ENCODE data around the gene HOXB5. TPM values are rescaled to one million over a fixed set of nuclear protein-coding genes. Genes with fewer than 3 reads are reported as not detected.
A peak's percentile ranks its signal among the peaks of the same experiment; 100 is the strongest.

The HOXB5 gene
- total RNA-seq, 1 donor from 2014 or later = not detected

- H3K36me3 Mint-ChIP-seq (ENCODE audit: low read depth, unreplicated experiment) = peaks cover 10% of the 10 kb centered on the region
- H3K9me3 Mint-ChIP-seq (ENCODE audit: unreplicated experiment) = peaks cover 15% of the 10 kb centered on the region
- no peaks in the 10 kb centered on the region for H3K79me2 ChIP-seq (ENCODE audit: insufficient read depth, low read length)
- H3K4me2 ChIP-seq (ENCODE audit: low read length) = no peak overlapping the region
- peaks cover 95% of the 10 kb centered on the region for H3K27me3 Mint-ChIP-seq (ENCODE audit: low read depth, unreplicated experiment)
- no peak for FAIRE-seq
- H3K4me1 Mint-ChIP-seq (ENCODE audit: low read depth, unreplicated experiment) = peaks cover 3% of the 10 kb centered on the region
- TF ChIP-seq CTCF (IDR thresholded peaks at IDR 0.05; ENCODE audit: insufficient read depth, low read depth, low read length) (no peak), EZH2 (IDR thresholded peaks at IDR 0.05; ENCODE audit: insufficient read depth, low read length) (no peak)
- no peak for DNase-seq (ENCODE audit: low read depth)
- no peak overlapping the region for H3K4me3 Mint-ChIP-seq (ENCODE audit: unreplicated experiment)
- H3K27ac Mint-ChIP-seq (ENCODE audit: unreplicated experiment) = no peak overlapping the region
- no peak overlapping the region for H3K4me3 ChIP-seq (ENCODE audit: insufficient read depth, low read depth, low read length)
- peaks cover 9% of the 10 kb centered on the region for H3K9me3 ChIP-seq (ENCODE audit: insufficient read depth, low read depth, low read length)
- peaks cover 6% of the 10 kb centered on the region for H4K20me1 ChIP-seq (ENCODE audit: insufficient read depth, low read length)
- H3K9ac ChIP-seq (ENCODE audit: low read length) = no peak overlapping the region
- H2AFZ ChIP-seq (ENCODE audit: low read depth, low read length) = no peak overlapping the region
- H3K27me3 ChIP-seq (ENCODE audit: insufficient read depth, low read length) = peaks cover 99% of the 10 kb centered on the region
- peaks cover 3% of the 10 kb centered on the region for H3K4me1 ChIP-seq (ENCODE audit: insufficient read depth, low read length)
- no peak overlapping the region for H3K27ac ChIP-seq (ENCODE audit: low read depth, low read length)
- H3K36me3 ChIP-seq (ENCODE audit: insufficient read depth, low read length) = no peaks in the 10 kb centered on the region
Measured at GRCh38 chr17:48632579-48633265, 39.1 kb upstream of the HOXB5 start.

GRCh38 chr17:48631693-48632578 is 38.4 kb upstream of the HOXB5 start:
- Histone ChIP-seq H3K27me3 (ENCODE audit: insufficient read depth, low read length) (peaks cover 99% of the 10 kb centered on the region), H3K9me3 (ENCODE audit: insufficient read depth, low read depth, low read length) (peaks cover 12% of the 10 kb centered on the region), H2AFZ (ENCODE audit: low read depth, low read length) (no peak overlapping the region), H3K79me2 (ENCODE audit: insufficient read depth, low read length) (no peaks in the 10 kb centered on the region), H3K36me3 (ENCODE audit: insufficient read depth, low read length) (no peaks in the 10 kb centered on the region), H3K4me1 (ENCODE audit: insufficient read depth, low read length) (peaks cover 3% of the 10 kb centered on the region), H4K20me1 (ENCODE audit: insufficient read depth, low read length) (peaks cover 6% of the 10 kb centered on the region), H3K4me2 (ENCODE audit: low read length) (no peak overlapping the region), H3K27ac (ENCODE audit: low read depth, low read length) (no peak overlapping the region), H3K4me3 (ENCODE audit: insufficient read depth, low read depth, low read length) (no peak overlapping the region), H3K9ac (ENCODE audit: low read length) (no peak overlapping the region)
- H3K4me1 Mint-ChIP-seq (ENCODE audit: low read depth, unreplicated experiment) = peaks cover 1% of the 10 kb centered on the region
- H3K27me3 Mint-ChIP-seq (ENCODE audit: low read depth, unreplicated experiment) = peaks cover 95% of the 10 kb centered on the region
- no peak overlapping the region for H3K4me3 Mint-ChIP-seq (ENCODE audit: unreplicated experiment)
- no peak overlapping the region for H3K27ac Mint-ChIP-seq (ENCODE audit: unreplicated experiment)
- DNase-seq (ENCODE audit: low read depth) = no peak
- peaks cover 17% of the 10 kb centered on the region for H3K9me3 Mint-ChIP-seq (ENCODE audit: unreplicated experiment)
- peaks cover 10% of the 10 kb centered on the region for H3K36me3 Mint-ChIP-seq (ENCODE audit: low read depth, unreplicated experiment)
- FAIRE-seq = no peak
- peak; percentile 20 for TF ChIP-seq EZH2 (IDR thresholded peaks at IDR 0.05; ENCODE audit: insufficient read depth, low read length)
- no peak for TF ChIP-seq CTCF (IDR thresholded peaks at IDR 0.05; ENCODE audit: insufficient read depth, low read depth, low read length)
